ENCODE data around the gene CTNNA3. TPM values are rescaled to one million over a fixed set of nuclear protein-coding genes. Genes with fewer than 3 reads are reported as not detected.

Gene CTNNA3
- total and polyA plus RNA-seq, 4 donors = 0.38 to 8.9 (median 5.2) TPM

- WGBS, 2 donors = 77% methylated on average over 3 of the region's 3 CpGs
- Histone ChIP-seq H3K36me3 (ENCODE audit: control insufficient read depth in 1 of 2, insufficient read depth in 2 of 2, low read length in 1 of 2) (no peaks in the 10 kb centered on the region), H3K4me3 (ENCODE audit: low read length in 2 of 2) (no peak overlapping the region), H3K27ac (ENCODE audit: low read depth in 1 of 2, low read length in 2 of 2) (no peak overlapping the region), H3K4me1 (ENCODE audit: control insufficient read depth in 1 of 2, insufficient read depth in 2 of 2, low read length in 2 of 2) (no peaks in the 10 kb centered on the region), H3K9me3 (ENCODE audit: control insufficient read depth, low read length) (no peaks in the 10 kb centered on the region), H3K27me3 (ENCODE audit: control insufficient read depth in 1 of 2, insufficient read depth in 2 of 2, low read length in 1 of 2) (no peaks in the 10 kb centered on the region)
- intact Hi-C loops (cut with DNase I) = no loop called here
- DNase-seq (no peak), ATAC-seq (ENCODE audit: low FRiP score) (no peak)
Observed at GRCh38 chr10:66538908-66539307, 1157.1 kb downstream of the CTNNA3 start.

DNA sequence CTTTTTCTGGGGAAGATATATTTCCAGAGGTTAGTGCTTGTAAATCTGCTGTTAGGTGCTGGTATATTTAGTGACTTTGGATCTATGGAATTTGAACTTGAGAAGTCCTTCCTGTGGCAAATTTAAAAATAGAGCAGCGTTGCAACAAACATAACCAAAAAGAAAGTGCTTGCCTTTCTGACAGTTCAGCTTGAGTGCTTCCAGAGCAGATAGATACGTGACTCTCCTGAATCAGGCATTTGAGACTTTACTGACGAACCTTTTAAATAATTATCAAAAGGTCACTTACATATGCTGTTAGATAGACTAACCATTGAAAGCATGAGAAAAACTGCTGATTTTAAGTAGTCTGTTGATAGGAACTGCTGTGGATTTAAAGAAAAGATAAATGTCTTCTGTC lies 1157.6 kb downstream of the CTNNA3 start:
- Histone ChIP-seq H3K36me3 (ENCODE audit: control insufficient read depth in 1 of 2, insufficient read depth in 2 of 2, low read length in 1 of 2) (no peaks in the 10 kb centered on the region), H3K27me3 (ENCODE audit: control insufficient read depth in 1 of 2, insufficient read depth in 2 of 2, low read length in 1 of 2) (no peaks in the 10 kb centered on the region), H3K4me3 (ENCODE audit: low read length in 2 of 2) (no peak overlapping the region), H3K9me3 (ENCODE audit: control insufficient read depth, low read length) (no peaks in the 10 kb centered on the region), H3K4me1 (ENCODE audit: control insufficient read depth in 1 of 2, insufficient read depth in 2 of 2, low read length in 2 of 2) (no peaks in the 10 kb centered on the region), H3K27ac (ENCODE audit: low read depth in 1 of 2, low read length in 2 of 2) (no peak overlapping the region)
- intact Hi-C loops (cut with DNase I) = no loop called here
- ATAC-seq (ENCODE audit: low FRiP score) = no peak
- DNase-seq = no peak
- 33 to 34% methylated on average over 3 of the region's 3 CpGs for WGBS, 2 donors

GRCh38 chr10:66537186-66537585 lies 1158.8 kb downstream of the CTNNA3 start:
- ATAC-seq (ENCODE audit: low FRiP score) (no peak), DNase-seq (no peak)
- Histone ChIP-seq H3K4me3 (ENCODE audit: low read length in 2 of 2) (no peak overlapping the region), H3K4me1 (ENCODE audit: control insufficient read depth in 1 of 2, insufficient read depth in 2 of 2, low read length in 2 of 2) (no peaks in the 10 kb centered on the region), H3K36me3 (ENCODE audit: control insufficient read depth in 1 of 2, insufficient read depth in 2 of 2, low read length in 1 of 2) (no peaks in the 10 kb centered on the region), H3K27ac (ENCODE audit: low read depth in 1 of 2, low read length in 2 of 2) (no peak overlapping the region), H3K9me3 (ENCODE audit: control insufficient read depth, low read length) (no peaks in the 10 kb centered on the region), H3K27me3 (ENCODE audit: control insufficient read depth in 1 of 2, insufficient read depth in 2 of 2, low read length in 1 of 2) (no peaks in the 10 kb centered on the region)
- WGBS, 2 donors = 83 to 100% methylated on average over 1 of the region's 1 CpG
- intact Hi-C loops (cut with DNase I) = no loop called here

GRCh38 chr10:66535439-66535838 lies 1160.6 kb downstream of the CTNNA3 start:
- WGBS, 2 donors = 87 to 96% methylated on average over 1 of the region's 1 CpG
- no peaks in the 10 kb centered on the region for H3K27me3 ChIP-seq (ENCODE audit: control insufficient read depth in 1 of 2, insufficient read depth in 2 of 2, low read length in 1 of 2)
- H3K27ac ChIP-seq (ENCODE audit: low read depth in 1 of 2, low read length in 2 of 2) = no peak overlapping the region
- H3K4me1 ChIP-seq (ENCODE audit: control insufficient read depth in 1 of 2, insufficient read depth in 2 of 2, low read length in 2 of 2) = no peaks in the 10 kb centered on the region
- intact Hi-C loops (cut with DNase I) = no loop called here
- H3K4me3 ChIP-seq (ENCODE audit: low read length in 2 of 2) = no peak overlapping the region
- ATAC-seq (ENCODE audit: low FRiP score) = no peak
- no peaks in the 10 kb centered on the region for H3K9me3 ChIP-seq (ENCODE audit: control insufficient read depth, low read length)
- DNase-seq = no peak
- H3K36me3 ChIP-seq (ENCODE audit: control insufficient read depth in 1 of 2, insufficient read depth in 2 of 2, low read length in 1 of 2) = no peaks in the 10 kb centered on the region

GRCh38 chr10:66534866-66535265 lies 1161.1 kb downstream of the CTNNA3 start:
- Histone ChIP-seq H3K4me3 (ENCODE audit: low read length in 2 of 2) (no peak overlapping the region), H3K9me3 (ENCODE audit: control insufficient read depth, low read length) (no peaks in the 10 kb centered on the region), H3K27ac (ENCODE audit: low read depth in 1 of 2, low read length in 2 of 2) (no peak overlapping the region), H3K27me3 (ENCODE audit: control insufficient read depth in 1 of 2, insufficient read depth in 2 of 2, low read length in 1 of 2) (no peaks in the 10 kb centered on the region), H3K4me1 (ENCODE audit: control insufficient read depth in 1 of 2, insufficient read depth in 2 of 2, low read length in 2 of 2) (no peaks in the 10 kb centered on the region), H3K36me3 (ENCODE audit: control insufficient read depth in 1 of 2, insufficient read depth in 2 of 2, low read length in 1 of 2) (no peaks in the 10 kb centered on the region)
- 97 to 98% methylated on average over 1 of the region's 1 CpG for WGBS, 2 donors
- no peak for ATAC-seq (ENCODE audit: low FRiP score)
- intact Hi-C loops (cut with DNase I) = no loop called here
- no peak for DNase-seq

- Histone ChIP-seq H3K27me3 (ENCODE audit: control insufficient read depth in 1 of 2, insufficient read depth in 2 of 2, low read length in 1 of 2) (no peaks in the 10 kb centered on the region), H3K27ac (ENCODE audit: low read depth in 1 of 2, low read length in 2 of 2) (no peak overlapping the region), H3K36me3 (ENCODE audit: control insufficient read depth in 1 of 2, insufficient read depth in 2 of 2, low read length in 1 of 2) (no peaks in the 10 kb centered on the region), H3K4me3 (ENCODE audit: low read length in 2 of 2) (no peak overlapping the region), H3K4me1 (ENCODE audit: control insufficient read depth in 1 of 2, insufficient read depth in 2 of 2, low read length in 2 of 2) (no peaks in the 10 kb centered on the region), H3K9me3 (ENCODE audit: control insufficient read depth, low read length) (no peaks in the 10 kb centered on the region)
- no peak for ATAC-seq (ENCODE audit: low FRiP score)
- DNase-seq = no peak
- intact Hi-C loops (cut with DNase I) = no loop called here
- WGBS, 2 donors = 5 to 11% methylated on average over 1 of the region's 1 CpG
Observed at GRCh38 chr10:66521506-66521905, 1174.5 kb downstream of the CTNNA3 start.

- ATAC-seq (ENCODE audit: low FRiP score) (no peak), DNase-seq (no peak)
- Histone ChIP-seq H3K36me3 (ENCODE audit: control insufficient read depth in 1 of 2, insufficient read depth in 2 of 2, low read length in 1 of 2) (no peaks in the 10 kb centered on the region), H3K27ac (ENCODE audit: low read depth in 1 of 2, low read length in 2 of 2) (no peak overlapping the region), H3K9me3 (ENCODE audit: control insufficient read depth, low read length) (no peaks in the 10 kb centered on the region), H3K4me3 (ENCODE audit: low read length in 2 of 2) (no peak overlapping the region), H3K27me3 (ENCODE audit: control insufficient read depth in 1 of 2, insufficient read depth in 2 of 2, low read length in 1 of 2) (no peaks in the 10 kb centered on the region), H3K4me1 (ENCODE audit: control insufficient read depth in 1 of 2, insufficient read depth in 2 of 2, low read length in 2 of 2) (no peaks in the 10 kb centered on the region)
- intact Hi-C loops (cut with DNase I) = no loop called here
- 87 to 91% methylated on average over 3 of the region's 3 CpGs for WGBS, 2 donors
Observed at GRCh38 chr10:66519616-66520015, 1176.4 kb downstream of the CTNNA3 start.

GRCh38 chr10:66514666-66515065 lies 1181.3 kb downstream of the CTNNA3 start:
- Histone ChIP-seq H3K4me3 (ENCODE audit: low read length in 2 of 2) (no peak overlapping the region), H3K27me3 (ENCODE audit: control insufficient read depth in 1 of 2, insufficient read depth in 2 of 2, low read length in 1 of 2) (no peaks in the 10 kb centered on the region), H3K27ac (ENCODE audit: low read depth in 1 of 2, low read length in 2 of 2) (no peak overlapping the region), H3K4me1 (ENCODE audit: control insufficient read depth in 1 of 2, insufficient read depth in 2 of 2, low read length in 2 of 2) (no peaks in the 10 kb centered on the region), H3K36me3 (ENCODE audit: control insufficient read depth in 1 of 2, insufficient read depth in 2 of 2, low read length in 1 of 2) (no peaks in the 10 kb centered on the region), H3K9me3 (ENCODE audit: control insufficient read depth, low read length) (no peaks in the 10 kb centered on the region)
- 57 to 69% methylated on average over 1 of the region's 1 CpG for WGBS, 2 donors
- intact Hi-C loops (cut with DNase I) = no loop called here
- no peak for DNase-seq
- no peak for ATAC-seq (ENCODE audit: low FRiP score)

DNA sequence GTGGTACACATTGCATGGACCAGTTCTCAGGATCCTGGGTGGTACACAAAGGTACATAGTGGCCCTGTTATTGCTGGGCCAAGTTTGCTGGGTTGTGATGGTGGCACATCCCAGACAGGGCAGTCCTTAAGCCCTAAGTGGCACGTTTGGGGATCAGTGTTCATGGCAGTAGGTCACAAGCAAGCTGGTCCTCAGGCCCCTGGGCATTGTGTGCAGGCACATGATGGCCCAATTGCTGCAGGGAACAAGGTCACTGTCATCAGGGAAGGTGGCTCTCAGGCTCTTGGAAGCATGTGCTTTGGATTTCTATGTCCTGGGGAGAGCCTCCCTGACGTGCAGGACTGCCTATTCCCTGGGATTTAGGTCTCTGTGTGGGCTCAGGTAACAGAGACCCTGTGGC lies 1182.5 kb downstream of the CTNNA3 start:
- Histone ChIP-seq H3K4me3 (ENCODE audit: low read length in 2 of 2) (no peak overlapping the region), H3K36me3 (ENCODE audit: control insufficient read depth in 1 of 2, insufficient read depth in 2 of 2, low read length in 1 of 2) (no peaks in the 10 kb centered on the region), H3K27me3 (ENCODE audit: control insufficient read depth in 1 of 2, insufficient read depth in 2 of 2, low read length in 1 of 2) (no peaks in the 10 kb centered on the region), H3K27ac (ENCODE audit: low read depth in 1 of 2, low read length in 2 of 2) (no peak overlapping the region), H3K9me3 (ENCODE audit: control insufficient read depth, low read length) (no peaks in the 10 kb centered on the region), H3K4me1 (ENCODE audit: control insufficient read depth in 1 of 2, insufficient read depth in 2 of 2, low read length in 2 of 2) (no peaks in the 10 kb centered on the region)
- no peak for DNase-seq
- intact Hi-C loops (cut with DNase I) = no loop called here
- ATAC-seq (ENCODE audit: low FRiP score) = peak; percentile 11
- WGBS, 2 donors = 73 to 91% methylated on average over 2 of the region's 2 CpGs
